COLO668 (cell line): ENCODE data around the gene SPNS3.

ENCODE experiments used
- DNase-seq: peaks from one replicate; lab custom pipeline; 2025; ENCODE audit not compliant: unreplicated experiment; lab: John Stamatoyannopoulos, UW

SPNS3 gene, protein sequence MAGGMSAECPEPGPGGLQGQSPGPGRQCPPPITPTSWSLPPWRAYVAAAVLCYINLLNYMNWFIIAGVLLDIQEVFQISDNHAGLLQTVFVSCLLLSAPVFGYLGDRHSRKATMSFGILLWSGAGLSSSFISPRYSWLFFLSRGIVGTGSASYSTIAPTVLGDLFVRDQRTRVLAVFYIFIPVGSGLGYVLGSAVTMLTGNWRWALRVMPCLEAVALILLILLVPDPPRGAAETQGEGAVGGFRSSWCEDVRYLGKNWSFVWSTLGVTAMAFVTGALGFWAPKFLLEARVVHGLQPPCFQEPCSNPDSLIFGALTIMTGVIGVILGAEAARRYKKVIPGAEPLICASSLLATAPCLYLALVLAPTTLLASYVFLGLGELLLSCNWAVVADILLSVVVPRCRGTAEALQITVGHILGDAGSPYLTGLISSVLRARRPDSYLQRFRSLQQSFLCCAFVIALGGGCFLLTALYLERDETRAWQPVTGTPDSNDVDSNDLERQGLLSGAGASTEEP

DNA sequence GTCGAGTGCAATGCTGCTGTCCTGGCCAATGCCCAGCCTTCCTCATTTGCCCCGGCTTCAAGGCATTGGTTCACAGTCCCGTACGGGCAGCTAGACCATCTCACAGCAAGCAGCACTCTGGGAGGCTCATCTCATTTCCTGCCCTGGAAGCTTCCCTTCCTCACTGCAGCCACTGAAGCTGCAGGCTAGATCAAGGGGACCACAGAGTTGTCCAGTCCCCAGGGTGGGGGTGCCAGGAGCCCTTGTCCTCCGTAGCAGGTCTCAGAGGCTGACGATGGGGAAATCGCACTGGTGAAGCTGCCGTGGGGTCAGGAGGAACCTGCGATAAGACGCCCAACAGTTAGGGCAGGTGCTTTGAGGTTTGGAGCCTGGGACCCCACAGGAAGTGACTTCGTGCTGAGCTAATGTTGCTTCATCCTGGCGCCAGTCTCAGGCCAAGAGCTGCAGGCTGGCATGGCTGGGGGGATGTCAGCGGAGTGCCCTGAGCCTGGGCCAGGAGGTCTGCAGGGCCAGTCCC is at the start of gene SPNS3:
SPNS3 (plus strand) TSS at position 426 of the 517 bp plus-strand sequence; CDS start at position 454, 28 bp downstream.
- DNase-seq: no peak

DNA sequence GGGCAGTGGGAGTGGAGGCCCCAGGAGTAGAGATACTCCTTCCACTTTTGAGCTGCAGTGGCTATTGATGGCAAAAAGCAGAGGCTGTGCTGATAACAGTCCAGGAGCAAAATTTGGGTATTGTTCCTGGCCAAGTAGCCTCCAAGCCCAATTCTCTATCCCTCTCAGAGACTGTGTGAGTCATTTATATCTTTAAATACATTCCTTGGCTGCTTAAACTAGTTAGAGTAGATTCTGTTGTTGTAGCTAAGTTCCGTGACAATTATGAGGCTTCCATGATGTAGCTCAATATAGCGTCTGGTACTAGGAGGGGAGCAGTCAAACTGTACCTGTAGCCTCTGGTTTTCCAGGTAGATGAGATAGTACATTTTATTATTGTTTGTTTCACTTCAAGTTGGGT is 47.3 kb upstream of the SPNS3 start:
- no peak for DNase-seq

DNA sequence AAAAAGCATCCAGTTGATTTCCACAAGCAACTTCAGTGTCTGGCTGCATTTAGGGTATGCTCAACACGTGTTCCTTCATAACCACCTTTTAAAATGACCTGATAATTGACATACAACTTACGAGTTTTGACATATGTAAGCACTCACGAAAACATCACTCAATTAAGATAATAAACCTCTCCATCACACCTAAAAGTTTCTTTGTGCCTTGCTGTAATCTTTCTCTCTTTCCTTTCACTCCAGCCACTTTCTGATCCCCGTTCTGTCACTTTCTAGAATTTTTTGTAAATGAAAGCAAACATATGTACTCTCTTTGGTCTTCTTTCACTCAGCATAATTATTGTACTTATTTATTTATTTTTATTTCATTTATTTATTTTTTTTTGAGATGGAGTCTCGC is 46.6 kb upstream of the SPNS3 start:
- DNase-seq: no peak

DNA sequence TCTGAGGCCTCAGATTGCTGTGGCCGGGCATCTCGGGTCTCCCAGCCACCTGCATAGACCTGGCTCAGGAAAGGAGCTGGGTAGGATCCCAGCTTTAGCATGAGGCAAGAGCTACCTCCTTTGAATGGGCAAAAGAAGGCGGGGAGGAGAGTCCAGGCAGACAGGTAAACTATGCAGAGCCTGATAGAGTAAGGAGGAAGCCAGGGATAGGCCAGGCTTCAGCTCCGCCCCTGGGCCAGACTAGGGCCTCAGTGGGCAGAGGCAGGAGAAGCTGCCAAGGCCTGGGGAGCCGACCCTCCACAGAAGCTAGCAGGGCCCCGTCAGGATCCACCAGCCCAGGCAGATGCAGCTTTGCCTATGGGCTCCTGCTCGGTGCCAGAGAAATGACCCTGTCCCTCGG is 44.7 kb upstream of the SPNS3 start:
- no peak for DNase-seq

DNA sequence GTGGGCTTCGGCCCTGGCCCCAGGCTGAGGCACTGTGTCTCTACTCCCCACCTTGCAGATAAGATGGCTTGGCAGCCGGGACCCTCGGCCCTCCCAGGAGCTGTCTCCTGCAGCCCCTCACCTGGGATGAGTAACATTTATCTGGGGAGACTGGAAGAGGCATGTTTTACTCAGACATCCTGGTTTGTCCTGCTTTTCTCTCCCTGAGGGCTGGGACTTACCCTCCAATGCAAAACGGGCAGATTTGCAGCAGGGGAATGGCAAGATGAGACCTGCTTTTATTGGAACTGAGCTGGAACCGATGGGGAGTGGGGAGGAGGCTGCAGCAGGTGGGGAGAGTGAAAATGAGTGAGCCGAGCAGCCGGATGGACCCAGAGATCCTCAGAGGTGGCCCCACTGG is 39.9 kb upstream of the SPNS3 start:
- no peak for DNase-seq

DNA sequence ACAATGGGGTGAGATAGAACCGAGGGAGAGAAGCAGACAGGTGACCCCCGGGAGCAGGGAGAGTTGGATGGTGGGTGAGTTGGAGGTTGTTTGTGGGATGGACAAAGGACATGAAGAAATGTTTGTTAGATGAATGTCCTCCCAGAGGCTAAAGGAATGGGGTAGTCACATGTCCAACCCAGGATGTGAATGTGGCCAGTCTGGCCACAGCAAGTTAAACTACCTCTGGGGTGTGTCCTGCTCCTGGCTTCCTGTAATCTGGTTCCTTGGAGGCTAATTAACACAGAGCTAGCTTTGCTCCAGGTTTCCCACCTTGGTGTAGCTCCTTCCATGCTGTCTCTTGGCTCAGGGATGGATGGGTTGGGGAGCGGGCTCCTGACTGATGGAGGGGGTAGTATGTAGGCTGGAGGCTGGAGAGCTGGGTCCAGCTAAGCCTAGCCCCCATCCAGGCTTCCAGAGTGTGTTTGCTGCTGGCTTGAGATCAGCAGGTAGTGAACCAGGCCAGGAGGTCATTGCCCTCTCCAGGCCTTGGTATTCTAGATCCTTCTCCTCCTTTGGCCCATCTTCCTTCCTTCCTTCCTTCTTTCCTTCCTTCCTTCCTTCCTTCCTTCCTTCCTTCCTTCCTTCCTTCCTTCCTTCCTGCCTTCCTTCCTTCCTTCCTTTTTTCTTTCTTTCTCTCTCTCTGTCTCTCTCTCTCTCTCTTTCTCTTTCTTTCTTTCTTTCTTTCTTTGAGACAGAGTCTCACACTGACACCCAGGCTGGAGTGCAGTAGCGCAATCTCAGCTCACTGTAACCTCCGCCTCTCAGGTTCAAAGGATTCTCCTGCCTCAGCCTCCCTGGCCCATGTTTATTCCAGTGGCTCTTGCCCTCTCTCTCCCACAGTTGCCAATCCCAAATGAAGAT is 39.3 kb upstream of the SPNS3 start:
- DNase-seq: no peak

DNA sequence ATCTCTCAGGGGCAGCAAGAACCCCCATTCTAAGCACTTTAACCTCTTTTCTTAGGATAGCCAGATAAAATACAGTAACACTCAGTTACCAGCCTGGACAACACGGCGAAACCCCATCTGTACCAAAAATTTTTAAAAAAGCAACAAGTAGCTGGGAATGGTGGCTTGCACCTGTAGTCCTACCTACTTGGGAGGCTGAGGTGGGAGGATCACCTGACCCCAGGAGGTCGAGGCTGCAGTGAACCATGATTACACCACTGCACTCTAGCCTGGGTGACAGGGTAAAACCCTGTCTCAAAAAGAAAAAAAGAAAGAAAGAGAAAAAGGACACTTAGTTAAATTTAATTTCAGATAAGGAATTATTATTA is 38.6 kb upstream of the SPNS3 start:
- DNase-seq: no peak

DNA sequence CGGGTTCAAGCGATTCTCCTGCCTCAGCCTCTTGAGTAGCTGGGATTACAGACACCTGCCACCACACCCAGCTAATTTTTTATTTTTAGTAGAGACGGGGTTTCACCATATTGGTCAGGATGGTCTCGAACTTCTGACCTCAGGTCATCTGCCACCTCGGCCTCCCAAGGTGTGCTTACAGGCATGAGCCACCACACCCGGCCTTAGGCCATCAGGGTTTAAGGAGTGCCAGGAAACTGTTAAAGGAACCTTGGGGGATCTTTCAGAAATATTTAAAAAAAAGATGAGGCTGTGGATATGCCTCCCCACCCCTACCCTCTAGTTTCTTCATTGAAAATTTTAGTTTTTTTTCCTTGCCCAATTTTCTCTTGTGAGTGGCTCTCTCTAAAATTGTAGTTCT is 35.9 kb upstream of the SPNS3 start:
- DNase-seq: no peak

DNA sequence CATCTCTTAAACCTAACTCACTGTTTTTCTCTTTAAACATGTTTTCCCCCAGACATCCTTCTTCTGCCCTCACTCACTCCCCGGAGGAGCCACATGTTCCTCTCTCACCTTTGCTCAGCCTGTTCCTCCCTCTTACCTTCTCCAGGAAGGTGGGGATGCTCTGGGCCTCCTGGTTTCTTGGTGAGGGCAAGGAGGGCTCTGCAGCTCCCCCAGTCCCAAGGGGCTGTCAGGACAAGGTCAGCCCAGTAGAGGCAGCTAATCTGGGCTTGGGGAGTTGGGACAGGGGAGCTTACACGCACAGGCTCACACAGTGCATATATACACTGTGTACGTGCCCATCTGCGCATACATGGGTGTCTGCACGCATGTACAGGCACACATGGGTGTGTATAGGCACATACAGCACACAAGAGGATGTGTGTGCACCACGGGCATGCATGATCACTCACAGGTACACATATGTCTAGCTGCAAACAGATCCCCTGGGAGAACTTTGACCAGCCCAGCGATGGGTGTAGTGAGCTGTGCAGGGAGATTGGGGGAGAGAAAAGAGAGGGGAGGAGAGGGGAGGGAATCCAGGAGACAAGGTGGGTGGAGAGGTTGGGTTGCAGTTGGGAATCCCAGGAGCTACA is 28.6 kb upstream of the SPNS3 start:
- DNase-seq: no peak

DNA sequence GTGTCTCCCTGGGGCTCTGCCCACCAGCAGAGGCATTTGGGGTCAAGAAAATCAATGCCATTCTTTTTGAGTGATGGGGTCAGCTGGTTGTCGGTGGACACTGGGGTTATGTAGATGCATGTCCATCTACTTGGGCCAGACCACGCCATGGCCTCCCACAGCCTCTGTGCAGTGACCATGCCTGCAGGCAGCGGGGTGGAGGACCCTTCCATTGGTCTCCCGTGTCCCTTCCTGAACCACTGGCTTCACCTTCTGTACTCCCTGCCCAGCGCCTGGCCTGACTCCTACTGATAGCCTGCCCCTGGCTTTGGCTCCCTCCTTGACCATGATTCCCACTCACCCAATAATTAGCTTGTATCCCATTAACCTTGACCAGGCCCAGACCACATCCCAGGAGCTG is 28.0 kb upstream of the SPNS3 start:
- DNase-seq: no peak

DNA sequence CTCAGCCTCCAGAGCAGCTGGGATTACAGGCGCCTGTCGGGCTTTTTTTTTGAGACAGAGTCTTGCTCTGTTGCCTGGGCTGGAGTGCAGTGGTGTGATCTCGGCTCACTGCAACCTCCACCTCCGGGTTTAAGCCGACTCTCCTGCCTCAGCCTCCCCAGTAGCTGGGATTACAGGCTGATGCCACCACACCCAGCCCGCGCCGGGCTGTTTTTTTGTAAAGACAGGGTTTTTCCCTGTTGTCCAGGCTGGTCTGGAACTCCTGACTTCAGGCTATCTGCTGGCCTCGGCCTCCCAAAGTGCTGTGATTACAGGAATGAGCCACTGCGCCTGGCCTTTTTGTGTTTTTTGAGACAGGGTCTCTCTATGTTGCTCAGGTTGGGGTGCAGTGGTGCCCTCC is 27.4 kb upstream of the SPNS3 start:
- DNase-seq: no peak

DNA sequence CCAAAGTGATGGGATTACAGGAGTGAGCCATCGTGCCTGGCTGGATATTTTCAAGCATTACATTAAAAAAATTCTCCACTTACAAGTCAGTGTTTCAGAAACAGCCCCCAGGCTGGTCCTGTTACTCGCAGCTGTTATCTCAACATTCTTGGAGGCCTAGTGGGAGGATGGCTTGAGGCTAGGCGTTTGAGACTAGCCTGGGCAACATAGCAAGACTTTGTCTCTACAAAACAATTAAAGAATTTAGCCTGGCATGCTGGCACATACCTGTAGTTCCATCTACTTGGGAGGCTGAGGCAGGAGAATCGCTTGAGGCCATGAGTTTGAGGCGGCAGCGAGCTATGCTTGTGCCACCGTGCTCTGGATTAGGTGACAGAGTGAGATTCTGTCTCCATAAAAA is 26.5 kb upstream of the SPNS3 start:
- no peak for DNase-seq

DNA sequence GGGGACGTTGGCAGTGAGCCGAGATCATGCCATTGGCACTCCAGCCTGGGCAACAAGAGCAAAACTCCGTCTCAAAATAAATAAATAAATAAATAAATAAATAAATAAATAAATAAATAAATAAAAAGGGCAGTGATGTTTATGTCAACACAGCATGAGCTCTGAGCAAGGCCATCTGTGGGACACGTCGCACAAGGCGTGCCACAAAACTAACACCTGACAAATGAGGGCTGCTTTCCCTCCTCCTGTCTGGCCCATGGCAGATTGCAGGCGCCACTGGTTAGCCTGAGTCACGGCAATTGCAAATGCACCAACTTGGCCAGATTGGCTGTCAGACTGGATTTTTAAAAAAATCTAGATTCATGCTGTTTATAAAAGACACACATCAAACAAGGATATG is 25.9 kb upstream of the SPNS3 start:
- no peak for DNase-seq

DNA sequence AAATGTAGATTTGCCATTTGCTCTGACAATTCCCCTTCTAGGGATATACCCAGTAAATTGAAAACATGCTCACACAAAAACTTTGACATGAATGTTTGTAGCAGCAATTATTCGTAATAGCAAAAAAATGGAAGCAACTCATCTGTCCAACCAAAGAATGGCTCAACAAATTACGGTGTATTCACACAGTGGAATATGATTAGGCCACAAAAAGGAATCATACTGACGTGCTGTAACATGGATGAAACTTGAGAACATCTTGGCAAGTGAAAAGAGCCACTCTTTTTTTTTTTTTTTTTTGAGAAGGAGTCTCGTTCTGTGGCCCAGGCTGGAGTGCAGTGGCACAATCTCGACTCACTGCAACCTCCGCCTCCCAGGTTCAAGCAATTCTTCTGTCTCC is 24.1 kb upstream of the SPNS3 start:
- no peak for DNase-seq

DNA sequence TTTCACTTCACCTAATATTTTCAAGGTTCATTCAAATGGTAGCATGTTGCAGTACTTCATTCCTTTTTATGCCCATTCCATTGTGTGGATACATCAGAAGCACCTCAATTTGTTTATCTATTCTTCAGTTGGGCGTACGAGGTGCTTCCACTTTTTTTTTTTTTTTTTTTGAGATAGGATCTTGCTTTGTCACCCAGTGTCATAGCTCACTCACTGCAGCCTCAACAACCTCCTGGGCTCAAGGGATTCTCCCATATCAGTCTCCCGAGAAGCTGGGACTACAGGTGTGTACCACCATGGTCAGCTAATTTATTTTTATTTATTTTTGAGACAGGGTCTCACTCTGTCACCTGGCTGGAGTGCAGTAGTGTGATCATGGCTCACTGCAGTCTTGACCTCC is 22.5 kb upstream of the SPNS3 start:
- DNase-seq: no peak

DNA sequence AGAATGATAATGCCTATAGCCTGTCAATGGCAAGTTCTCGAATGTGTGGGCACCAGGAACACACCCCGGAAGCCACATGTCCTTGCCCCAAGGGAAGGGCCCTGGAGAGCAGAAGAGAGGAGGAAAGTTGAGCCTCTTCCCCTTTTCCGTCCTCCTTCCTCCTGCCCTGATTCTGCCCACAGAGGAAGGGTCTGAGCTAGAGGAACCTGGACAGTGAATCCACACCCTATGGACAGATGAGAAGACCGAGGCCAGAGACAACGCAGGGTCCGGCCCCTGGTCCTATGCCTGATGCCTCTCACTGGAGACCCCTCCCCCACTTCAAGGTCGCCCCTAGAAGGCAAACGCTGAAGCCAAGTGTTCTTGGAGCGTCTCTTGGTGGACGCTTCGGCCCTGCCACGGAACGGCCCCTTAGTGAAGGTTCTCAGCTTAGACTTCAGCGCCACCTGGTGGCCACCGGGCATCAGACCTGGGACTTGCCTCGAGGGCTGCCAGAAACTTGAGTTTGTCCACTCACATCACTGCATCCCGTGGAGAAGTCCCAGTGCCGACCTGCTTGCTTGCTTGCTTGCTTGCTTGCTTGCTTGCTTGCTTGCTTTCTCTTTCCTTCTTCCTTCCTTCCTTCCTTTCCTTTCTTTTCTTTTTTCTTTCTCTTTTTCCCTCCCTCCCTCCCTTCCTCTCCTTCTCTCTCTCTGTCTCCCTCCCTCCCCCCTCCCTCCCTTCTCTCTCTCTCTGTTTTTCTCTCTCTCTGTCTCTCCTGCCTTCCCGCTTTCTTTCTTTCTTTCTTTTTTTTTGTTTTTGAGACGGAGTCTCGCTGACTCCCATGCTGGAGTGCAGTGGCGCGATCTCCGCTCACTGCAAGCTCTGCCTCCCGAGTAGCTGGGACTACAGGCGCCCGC is 20.6 kb upstream of the SPNS3 start:
- DNase-seq: peak; percentile 81

DNA sequence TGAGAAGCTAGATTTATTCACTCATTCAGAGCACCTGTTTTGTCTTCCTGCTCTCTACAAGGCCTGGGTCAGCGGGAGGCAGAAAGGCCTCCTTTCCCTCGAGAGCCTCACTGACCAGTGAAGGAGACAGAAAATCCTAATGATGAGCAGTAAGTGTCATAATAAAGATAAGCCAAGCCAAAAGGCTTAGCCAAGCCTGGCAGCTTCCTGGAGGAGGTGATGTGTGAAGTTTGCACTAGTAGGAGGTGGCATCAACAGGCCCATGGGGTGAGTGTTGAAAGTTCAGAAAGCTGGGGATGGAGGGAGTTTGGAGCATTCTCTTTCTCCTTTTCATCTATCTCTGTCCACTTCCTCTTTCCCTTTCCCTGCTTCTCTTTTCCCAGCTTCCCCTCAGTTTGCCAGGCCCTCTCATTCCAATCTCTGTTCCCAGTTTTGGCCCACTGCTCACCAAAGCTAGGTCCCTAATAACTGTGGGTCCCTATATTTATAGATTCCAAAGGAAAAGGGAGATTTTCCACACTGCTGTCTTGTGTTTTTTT is 16.5 kb upstream of the SPNS3 start:
- no peak for DNase-seq

DNA sequence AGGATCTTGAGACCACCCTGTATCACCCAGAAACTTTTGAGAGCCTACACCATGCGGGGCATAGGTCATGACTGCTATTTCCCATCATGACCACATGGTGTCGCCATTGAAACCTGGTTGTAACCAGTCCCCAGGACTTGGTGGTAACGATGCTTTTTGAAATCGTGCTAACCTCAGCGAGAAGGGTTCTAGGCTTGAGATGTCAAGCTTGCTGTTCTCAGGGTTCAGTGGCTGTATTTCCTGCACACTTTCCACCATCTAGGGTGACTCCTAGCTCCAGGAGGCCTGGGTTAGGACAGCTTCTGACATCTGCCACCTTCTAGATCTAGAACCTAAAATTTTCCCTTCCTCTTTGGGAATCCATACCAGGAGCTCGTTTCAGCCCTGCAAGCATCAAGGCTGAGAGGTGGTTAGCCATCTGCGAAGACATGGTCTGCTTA is 13.0 kb upstream of the SPNS3 start:
- peak; percentile 34 for DNase-seq

DNA sequence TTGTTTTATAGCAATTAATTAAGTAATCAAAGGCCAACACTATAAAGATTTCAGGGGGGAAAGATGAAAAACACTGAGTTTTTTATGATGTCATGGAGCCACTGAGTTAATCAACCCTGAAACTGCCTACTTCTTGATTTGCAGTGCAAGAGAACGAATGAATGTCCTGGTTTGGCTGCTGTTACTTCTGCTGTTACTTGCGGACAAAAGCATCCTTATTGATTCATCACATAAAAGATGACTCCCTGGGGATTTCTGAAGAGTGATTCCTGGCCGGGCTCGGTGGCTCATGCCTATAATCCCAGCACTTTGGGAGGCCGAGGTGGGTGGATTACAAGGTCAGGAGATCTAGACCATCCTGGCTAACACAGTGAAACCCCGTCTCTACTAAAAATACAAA is 10.9 kb upstream of the SPNS3 start:
- no peak for DNase-seq

DNA sequence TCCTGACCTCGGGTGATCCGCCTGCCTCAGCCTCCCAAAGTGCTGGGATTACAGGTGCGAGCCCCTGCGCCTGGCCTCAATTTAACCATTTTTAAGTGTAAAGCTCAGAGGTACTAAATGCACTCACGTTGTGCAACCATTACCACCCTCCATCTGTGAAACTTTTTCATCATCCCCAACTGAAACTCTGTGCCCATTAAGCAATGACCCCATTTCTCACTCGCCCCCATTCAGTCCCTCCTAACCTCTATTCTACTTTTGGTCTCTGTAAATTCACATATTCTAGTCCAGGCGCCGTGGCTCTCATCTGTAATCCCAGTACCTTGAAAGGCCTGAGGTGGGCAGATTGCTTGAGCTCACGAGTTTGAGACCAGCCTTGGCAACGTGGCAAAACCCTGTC is 8.3 kb upstream of the SPNS3 start:
- DNase-seq: no peak
